Inflammatory macrophage treated with lipopolysaccharide for 4 hours (primary cell): Measurements from ENCODE around the gene BAHD1.
"Not testable (repeated sequence)": the region's sequence is repeated elsewhere in the genome, so short reads cannot be mapped to it uniquely, and the experiment has no call there.

Source experiments
- DNase-seq: peaks from one replicate; pipeline ENCODE4 v3.0.0-alpha.2; 2020

The BAHD1 gene

DNA sequence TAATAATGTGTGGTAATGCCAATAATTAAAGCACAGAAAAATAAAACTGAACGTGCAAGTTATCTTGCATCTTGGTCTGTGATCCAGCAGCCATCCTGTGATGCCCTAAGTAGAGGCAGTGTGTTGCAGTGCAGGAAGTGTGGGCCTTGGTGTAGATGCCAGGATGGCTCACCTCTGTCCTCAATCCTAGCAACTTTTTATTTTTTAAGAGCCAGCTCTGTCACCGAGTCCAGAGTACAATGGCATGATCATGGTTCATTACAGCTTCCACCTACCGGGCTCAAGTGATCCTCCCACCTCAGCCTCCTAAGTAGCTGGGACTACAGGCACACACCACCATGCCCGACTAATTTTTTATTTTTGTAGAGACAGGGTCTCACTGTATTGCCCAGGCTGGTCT is 7.6 kb downstream of the BAHD1 start:
- DNase-seq: no peak

DNA sequence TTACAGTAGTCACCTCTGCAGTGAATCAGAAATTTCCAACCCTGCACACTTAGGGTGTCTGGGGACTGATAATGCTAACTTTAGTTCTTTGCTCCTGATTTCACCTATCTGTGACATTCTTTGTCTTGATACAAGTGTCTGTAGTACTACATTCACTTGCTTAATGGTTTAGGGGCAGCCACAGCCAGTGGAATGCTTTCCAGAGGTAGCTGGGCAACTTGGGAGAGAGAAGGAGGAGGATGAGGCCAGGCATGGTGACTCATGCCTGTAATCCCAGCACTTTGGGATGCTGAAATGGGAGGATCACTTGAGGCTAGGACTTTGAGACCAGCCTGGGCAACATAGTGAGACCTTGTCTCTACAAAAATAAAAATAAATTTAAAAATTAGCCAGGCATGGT is 8.5 kb downstream of the BAHD1 start:
- DNase-seq: no peak

DNA sequence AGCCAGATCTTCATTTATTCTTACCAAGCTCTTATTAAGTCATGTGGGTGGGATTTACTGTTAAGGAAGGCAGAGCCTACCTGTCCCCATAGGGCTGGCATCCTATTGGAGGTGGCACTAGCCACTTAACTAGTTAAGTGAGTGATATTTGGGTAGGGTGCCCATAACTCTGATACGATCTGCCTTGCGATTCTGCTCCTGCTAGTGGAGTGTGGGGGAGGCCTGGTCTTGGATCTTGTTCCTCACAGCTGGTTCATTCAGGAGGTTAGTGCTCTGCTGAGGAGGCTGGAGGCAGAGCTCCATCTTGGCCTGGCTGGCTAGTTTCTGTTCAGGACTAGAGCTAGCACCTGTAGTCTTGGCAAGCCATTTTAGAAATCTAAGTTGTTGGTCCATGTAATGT is 9.3 kb downstream of the BAHD1 start:
- no peak for DNase-seq

DNA sequence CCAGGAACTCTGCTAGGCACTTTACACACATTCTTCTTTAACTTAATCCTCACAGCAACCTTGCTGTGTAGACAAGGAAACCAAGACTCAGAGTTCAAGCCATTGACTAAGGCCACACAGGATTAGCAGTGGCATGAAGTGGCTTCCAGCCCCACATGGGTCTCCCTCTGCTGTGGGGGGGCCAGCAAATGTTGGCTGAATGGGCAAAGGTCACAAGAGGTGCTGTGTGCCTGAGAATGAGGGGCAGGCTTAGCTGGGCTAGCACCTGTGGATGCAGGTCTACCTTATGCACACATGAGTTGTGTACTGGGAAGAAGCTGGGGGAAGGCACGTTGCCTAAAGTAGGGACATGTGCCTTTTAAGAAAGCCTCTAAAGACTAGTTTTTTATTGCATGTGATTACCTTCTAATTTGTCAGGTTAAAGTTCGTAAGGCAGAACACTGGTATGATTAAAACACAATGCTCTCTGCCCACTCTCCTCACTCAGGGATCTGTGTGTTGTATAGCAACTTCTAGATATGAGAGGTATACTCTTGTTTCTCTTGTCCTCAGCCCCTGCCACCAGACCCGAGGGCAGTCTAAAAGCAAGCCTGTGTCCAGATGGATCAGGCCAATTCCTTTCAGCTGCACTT is 10.9 kb downstream of the BAHD1 start:
- DNase-seq: no peak

DNA sequence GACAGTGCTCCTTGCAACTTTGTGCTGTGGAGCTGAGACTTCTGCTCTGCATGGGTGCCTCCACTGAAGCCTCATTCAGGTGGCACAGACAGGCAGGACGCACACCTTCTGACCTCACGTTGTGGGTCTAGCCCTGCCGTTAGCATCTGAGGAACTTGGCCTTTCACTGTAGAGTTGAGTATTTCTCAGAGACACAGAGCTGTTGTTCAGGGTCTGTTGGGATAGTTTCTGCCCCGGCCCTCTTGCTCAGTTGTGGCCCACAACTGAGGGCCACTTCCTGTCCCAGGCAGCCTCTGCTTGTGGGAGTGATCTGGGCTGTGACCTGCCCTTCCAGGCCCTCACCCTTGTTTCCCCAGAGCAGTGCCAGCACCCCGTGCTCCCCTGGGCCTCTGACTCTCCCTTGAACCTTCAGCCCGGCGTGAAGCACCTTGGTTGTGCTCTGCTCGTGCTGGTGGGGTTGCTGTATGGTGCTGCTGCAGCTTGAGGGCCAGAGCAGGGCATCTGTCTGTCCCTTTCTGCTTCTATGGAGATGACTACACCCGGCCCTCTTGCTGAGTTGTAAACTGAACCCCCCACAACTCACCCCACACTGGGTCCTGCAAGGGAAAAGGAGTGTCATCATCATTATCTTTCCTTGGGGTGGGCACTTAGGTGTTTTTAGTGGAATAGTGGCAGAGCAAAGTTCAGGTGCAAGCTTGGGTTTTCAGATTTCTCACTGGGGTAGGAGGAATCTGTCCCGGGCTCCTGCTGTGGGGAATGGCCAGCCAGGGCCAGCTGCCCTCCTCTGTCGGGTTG is 11.7 kb downstream of the BAHD1 start:
- DNase-seq: no peak

DNA sequence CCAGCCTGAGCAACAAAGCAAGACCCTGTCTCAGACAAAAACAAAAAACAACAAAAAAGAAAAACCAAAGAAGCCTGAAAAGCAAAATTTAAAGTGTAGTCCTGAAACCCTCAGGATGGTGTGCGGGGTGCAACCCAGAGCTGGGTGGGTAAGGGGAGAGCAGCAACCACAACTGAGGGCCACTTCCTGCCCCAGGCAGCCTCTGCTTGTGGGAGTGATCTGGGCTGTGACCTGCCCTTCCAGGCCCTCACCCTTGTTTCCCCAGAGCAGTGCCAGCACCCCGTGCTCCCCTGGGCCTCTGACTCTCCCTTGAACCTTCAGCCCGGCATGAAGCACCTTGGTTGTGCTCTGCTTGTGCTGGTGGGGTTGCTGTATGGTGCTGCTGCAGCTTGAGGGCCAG is 13.2 kb downstream of the BAHD1 start:
- not testable (repeated sequence) for DNase-seq

DNA sequence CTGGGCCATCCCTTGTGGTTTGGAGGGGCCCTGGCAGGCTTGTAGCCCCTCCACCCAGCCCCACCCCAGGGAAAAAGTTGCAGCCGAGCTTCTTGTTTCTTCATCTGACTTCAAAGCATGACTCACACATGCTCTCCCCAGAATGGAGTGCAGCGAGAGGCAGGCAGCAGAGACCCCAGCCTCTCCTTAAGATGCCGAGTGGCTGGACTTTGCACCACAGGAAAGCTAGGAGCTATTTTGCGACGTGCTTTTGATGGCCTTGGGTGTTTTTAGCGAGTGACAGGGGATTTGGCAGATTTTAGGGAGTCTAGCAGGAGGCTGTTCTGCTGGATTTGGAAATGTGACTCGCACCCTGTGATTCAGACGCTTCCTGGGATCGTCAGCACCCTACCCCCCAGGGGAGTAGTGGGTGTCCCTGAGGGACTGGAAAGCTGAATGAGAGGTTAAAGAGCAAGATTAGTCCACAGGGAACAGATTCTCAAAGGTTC is 14.2 kb downstream of the BAHD1 start:
- DNase-seq: peak; percentile 25

DNA sequence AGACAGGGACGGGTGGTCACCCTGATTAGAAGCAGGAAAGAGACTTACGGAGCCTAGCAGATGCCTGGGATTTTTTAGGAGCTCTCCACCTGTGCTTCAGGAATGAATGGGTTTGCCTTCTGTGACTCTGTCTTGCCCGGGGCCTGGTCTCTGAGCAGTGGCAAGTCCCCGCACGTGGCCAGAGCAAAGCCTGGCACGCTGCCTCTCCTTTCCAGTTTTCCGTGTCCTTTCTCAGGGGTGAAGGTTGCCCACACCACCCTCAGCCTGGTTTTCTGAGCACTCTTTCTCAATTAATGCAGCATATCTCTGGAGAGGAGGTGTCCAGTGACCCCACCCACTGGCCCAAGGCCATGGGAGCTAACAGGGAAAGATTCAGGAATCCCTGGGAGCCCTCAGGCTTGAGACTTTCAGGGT is 15.6 kb downstream of the BAHD1 start:
- DNase-seq: no peak

DNA sequence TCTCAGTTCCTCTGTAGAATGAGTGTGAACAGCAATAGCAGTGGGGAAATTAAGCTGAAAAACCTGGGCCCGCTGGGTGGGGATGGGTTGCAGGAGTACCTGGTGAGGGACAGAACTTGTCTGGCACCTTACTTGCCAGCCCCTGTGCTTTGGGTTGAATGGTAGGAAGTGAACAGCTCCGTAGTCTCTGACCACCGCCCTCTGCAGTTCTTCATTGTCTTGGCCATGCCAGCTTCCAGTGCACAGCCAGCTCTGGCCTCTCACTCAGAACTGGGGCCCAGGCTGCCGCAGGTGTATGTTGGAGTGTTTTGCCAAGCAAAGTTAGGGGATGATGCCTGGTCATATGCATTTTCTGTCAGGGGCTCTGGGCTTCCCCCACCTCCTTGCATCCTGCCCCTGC is 16.0 kb downstream of the BAHD1 start:
- no peak for DNase-seq

DNA sequence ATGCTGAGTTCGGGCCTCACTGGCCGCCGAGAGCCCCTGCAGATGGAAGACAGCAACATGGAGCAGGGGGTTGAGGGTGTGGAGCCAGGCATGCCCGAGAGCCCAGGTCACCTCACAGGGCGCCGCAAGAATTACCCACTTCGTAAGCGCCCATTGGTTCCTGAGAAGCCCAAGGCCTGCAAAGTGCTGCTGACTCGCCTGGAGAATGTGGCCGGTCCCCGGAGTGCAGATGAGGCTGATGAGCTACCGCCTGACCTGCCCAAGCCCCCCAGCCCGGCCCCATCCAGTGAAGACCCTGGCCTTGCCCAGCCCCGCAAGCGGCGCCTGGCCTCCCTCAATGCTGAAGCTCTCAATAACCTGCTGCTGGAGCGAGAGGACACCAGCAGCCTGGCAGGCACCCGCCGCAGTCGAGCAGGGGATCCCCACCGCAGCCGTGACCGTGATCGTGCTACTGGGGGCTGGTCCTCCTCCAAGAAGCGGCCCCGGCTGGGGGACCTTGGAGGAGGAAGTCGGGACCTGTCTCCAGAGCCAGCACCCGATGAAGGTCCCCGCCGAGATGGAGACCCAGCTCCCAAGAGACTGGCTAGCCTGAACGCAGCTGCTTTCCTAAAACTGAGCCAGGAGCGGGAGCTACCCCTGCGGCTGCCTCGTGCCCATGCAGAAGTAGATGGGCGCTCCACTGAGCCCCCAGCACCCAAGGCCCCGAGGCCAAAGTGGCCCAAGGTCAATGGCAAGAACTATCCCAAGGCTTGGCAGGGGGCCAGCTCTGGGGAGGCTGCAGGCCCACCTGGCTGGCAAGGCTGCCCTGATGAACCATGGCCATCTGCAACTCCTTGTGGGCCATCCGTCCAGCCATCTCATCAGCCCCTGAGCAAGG is 18.0 kb downstream of the BAHD1 start:
- DNase-seq: no peak

DNA sequence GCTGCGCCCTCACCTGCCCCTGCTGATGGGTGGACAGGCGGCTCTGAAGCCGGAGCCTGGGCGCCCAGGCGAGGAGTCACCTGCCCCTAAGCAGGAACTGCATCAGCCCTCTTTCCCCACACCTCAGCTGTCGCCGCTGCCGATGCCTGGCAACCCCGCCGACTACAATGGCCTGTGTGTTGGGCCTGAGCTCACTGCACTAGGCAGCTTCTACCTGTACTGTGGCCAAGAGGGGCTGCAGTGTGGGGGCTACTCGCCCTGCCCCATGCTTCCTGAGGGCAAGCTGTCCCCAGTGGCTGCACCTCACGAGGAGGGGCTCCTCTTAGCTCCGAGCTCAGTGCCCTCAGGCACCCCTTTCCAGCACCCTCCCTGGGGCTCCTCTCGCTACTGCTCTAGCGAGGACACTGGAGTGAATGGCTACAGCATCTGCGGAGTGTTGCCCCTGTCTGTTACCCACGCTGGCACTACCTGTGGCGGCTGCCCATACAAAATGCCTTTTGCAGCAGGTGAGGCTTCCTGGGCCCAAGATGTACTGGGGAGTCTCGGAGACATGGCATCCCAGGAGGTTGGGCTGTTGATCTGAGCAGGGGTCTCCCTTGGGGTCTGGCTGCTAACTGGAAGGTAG is 18.8 kb downstream of the BAHD1 start:
- DNase-seq: no peak

DNA sequence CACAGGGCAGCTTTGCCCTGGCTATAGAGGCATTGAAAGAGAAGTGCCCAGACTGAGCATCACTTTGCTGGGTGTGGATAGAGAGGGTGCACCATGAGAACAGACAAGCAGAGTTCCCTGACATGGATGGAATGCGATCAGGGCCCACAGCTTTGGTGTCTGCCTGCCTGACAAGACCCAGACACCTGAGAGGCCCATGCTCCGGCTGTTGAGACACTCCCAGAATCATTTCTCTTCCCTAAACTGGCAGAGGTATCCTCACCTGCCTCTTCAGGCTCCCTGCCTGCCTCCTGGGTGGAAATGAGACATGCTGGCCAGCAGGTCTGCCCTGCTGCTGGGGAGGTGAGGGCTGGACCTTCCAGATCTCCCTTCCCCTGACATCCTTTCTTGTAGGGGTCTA is 19.7 kb downstream of the BAHD1 start:
- no peak for DNase-seq

DNA sequence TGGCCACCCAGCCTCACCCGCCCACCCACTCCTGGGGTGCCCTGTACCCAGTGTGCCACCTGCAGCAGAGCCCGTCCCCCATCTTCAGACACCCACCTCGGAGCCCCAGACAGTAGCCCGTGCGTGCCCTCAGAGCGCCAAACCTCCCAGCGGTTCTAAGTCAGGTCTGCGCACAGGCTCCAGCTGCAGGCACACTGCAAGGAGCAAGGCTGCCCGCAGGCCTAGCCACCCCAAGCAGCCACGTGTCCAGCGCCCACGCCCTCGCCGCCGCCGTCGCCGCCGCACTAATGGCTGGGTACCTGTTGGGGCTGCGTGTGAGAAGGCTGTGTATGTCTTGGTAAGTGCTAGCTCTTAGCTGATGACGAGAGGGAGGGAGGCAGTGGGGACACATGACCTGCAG is 21.2 kb downstream of the BAHD1 start:
- no peak for DNase-seq

DNA sequence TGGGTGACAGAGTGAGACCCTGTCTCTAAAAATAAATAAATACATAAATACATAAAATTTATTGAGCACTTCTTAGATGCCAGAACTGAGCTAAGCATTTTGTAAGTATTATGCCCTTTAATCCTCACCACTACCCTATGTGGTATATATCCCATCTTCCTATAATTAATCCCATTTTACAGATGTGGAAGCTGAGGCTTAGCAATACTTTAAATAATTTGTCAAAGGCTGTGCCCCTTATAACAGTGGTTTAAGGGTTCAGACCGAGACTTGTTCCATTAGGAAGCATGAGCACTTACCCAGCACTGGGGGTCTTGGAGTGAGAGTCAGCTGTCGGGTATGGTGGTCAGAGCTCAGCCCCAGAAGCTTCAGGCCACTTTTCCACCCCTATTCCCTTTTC is 22.5 kb downstream of the BAHD1 start:
- no peak for DNase-seq

DNA sequence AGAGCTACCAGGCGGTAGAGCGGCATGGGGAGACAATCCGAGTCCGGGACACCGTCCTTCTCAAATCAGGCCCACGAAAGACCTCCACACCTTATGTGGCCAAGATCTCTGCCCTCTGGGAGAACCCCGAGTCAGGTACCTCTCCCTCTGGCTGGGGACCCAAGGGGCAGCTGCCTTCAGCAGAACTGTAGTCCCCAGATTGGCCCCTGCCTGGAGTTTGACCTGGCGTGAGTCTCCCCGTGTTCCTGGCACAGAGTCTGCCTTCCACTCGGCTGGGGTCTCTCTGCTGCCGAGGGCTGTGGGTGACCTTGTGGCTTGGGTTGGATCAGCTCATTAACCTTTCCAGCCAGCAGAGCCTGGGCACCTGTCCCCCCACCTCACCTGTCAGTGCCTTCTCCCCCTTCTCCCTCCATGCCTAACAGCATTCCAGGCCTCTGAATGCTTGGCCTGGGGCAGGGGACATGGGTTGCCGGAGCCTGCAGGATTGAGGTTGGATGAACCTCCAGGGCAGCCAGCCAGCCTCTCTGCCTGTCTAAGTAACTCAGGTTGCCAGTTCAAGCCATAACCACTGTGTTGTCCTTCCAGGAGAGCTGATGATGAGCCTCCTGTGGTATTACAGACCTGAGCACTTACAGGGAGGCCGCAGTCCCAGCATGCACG is 23.3 kb downstream of the BAHD1 start:
- no peak for DNase-seq

DNA sequence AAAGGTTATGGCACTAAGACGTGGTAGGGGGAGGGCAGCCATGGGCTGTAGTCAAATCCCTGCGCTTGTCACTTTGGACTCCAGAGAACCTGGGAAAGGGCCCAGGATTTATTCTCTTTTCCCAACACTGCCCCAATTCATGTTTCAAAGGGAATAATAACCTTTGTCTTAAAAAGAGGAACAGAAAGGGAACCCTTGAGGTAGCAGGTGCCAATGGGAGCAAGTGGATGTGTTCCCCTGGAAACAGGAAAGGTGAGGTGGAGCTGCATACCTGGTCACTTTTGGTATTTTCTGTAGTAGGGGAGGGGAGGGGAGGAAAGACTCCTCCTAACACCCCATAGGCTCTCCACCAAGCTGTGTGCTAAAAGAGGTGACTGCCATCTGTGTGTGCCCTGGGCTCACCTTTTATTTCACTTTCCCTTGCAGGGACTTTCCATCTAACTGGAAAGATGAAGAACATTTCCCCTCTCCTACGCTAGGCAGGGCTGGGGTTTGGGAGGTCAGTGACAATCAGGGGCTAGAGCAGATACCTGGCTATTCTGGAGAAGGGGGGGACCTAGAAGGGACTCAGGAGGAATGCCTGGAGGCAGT is 23.9 kb downstream of the BAHD1 start:
- DNase-seq: no peak

DNA sequence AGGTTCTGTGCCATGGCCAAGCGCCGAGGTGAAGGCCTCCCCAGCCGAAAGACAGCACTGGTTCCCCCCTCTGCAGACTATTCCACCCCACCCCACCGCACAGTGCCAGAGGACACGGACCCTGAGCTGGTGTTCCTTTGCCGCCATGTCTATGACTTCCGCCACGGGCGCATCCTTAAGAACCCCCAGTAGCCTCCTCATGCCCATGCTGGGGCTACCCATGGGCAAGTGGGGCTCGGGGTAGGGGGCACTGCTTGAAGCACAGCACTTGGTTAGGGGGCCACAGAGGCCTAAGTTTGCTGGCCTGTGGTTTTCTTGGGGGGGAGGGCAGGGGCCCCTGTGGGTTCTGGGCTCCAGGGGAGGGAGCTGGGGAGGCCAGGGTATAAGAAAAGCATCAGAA is 25.2 kb downstream of the BAHD1 start:
- no peak for DNase-seq

DNA sequence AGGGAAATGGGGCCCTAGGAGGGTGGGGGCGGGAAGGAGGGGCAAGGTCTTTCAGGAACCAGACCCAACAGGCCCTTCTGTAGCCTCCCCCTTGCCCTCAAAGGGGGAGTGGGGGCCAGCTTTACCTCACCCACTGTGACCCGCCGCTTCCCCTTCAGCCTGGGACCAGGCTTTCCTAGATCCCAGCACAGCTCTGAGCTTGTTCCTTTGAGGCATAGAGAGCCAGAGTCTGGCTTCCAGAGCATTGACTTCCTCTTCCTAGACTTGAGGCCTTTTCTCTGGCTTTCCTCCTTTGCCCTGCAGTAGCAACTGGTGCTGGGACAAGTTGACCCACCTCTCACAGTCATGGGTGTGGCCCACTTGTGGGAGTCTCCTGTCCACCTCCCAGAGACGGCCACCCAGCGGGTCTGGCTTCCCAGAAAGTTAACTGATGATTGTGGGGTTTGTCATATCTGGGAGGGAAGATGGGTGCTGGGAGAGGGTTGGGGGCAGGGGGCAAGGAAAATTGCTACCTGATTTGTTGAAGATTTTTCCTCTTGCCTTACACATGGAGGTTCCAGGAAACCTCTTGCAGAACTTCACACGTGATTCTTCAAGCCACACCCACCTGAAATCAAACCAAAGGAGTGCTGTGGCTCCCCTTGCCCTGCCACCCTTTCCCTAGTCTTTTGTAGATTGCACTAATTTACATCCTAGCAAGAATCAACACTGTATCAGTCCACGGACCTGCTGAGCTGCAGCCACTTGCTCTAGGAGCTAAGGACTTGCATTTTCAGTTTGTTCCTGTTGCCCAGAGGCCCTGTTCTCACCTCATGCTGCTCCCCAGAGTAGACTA is 25.9 kb downstream of the BAHD1 start:
- peak; percentile 18 for DNase-seq

DNA sequence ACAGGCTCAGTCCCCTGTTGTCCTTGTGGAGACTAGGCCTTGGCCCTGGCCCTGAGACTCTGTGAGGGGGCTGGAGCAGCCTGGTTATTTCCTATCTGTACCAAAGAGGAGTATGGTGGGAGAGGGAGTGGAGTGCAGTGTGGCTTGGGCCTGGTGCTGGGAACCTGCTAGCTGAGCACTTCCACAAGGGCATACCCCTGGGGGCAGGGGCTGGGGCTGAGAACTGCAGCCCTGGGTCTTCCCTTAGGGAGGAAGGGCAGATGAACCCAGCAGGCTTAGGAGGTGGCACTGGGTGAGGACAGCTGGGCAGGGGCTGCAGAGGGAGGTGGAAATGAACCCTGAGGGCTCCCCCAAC is 26.5 kb downstream of the BAHD1 start:
- DNase-seq: no peak

DNA sequence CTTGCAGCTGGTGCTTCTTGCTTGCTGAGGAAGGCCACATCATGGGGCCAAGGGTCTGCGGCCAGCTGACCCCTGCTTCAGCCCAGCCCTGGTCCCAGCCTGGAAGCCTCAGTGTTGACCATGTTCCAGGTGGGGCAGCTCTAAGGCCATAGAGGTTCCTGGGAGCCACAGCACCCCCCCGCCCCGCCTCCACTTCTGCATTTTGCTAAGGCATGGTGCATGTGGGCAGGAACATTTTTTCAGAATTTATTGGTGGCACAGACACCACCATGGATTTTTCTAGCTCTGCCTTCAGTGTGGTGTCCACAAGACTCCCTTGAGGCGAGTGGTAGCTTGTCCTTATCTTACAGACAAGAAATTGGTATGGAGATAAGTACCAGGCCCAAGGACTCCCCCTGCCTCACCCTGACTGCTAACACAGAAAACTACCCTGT is 28.2 kb downstream of the BAHD1 start:
- DNase-seq: no peak

DNA sequence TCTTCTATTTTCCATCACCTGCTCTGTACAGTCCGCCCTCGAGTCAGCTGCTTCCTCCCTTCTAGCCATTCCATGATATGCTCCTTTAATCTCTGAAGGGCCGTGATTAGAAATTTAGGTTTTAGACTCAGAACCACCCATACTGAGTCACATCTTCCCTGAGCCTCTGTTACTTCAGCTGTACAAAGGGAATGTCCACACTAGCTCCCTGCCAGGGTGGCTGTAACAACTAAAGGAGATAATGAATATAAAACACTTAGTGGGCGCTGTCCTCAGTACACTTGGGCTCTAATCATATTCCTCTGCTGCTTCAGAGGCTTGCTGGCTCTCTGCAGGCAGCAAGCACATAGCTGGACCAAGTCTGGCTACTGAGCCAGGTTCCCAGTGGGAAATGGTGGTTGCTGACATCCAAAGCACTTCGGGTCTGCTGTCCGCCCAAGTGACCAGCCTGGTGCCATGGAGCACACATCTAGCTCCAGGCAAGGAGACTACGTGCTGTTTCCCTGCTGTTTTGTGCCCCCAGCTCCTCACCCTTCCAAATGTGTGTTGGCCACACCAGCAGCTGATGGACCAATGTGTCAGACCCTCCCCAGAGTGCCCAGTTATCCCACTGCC is 29.1 kb downstream of the BAHD1 start:
- DNase-seq: no peak
